GM12873 (cell line): ENCODE results near the gene GRIN2A.

Experiments
- TF ChIP-seq, protein P1 (sequence below): IDR thresholded peaks from 2 replicates; pipeline ENCODE4 v1.5.1; 2012; ENCODE audit warnings: low read depth, mild to moderate bottlenecking, moderate library complexity, low read length, control low read depth; ENCODE audit not compliant: insufficient read depth; ENCODE audit errors: missing control alignments

Gene GRIN2A

DNA sequence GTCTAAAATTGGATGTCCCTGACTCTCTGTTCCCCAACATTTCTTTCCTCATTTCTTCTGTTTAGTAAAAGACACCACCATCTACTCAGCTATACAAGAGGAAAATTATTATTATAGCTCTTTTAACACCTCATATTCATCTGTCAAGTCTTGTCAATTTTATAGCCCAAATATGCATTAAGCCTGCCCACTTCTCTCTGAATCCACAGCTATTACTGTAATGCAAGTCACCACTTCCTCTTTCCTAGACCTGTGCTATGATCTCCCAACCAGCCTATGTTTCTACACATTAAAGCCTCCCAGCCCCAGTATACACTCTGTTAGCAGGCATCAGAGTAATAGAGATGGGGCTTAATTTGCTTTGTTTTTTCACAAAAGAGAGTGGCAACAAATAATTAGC is 252.9 kb downstream of the GRIN2A start:
- TF ChIP-seq, protein P1, sequence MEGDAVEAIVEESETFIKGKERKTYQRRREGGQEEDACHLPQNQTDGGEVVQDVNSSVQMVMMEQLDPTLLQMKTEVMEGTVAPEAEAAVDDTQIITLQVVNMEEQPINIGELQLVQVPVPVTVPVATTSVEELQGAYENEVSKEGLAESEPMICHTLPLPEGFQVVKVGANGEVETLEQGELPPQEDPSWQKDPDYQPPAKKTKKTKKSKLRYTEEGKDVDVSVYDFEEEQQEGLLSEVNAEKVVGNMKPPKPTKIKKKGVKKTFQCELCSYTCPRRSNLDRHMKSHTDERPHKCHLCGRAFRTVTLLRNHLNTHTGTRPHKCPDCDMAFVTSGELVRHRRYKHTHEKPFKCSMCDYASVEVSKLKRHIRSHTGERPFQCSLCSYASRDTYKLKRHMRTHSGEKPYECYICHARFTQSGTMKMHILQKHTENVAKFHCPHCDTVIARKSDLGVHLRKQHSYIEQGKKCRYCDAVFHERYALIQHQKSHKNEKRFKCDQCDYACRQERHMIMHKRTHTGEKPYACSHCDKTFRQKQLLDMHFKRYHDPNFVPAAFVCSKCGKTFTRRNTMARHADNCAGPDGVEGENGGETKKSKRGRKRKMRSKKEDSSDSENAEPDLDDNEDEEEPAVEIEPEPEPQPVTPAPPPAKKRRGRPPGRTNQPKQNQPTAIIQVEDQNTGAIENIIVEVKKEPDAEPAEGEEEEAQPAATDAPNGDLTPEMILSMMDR, result no peak

DNA sequence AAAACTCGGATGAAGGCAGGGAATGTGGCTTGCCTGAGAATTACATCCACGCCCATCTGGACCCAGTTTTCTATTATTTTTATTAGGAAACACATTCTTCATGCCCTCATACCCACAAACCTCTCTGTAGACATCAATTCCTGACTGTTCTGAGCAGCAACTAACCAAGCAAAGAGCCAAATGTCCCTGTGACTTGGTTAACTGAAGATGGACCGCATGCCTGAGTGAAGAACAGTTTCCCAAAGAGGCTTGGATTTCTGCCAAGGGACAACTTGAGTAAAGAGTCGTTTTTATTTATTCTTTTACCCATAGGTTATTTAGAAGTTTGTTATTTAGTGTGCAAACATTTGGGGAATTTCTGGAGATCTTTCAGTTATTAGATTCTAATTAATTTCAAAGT is 259.8 kb downstream of the GRIN2A start:
- TF ChIP-seq, protein P1, result no peak

DNA sequence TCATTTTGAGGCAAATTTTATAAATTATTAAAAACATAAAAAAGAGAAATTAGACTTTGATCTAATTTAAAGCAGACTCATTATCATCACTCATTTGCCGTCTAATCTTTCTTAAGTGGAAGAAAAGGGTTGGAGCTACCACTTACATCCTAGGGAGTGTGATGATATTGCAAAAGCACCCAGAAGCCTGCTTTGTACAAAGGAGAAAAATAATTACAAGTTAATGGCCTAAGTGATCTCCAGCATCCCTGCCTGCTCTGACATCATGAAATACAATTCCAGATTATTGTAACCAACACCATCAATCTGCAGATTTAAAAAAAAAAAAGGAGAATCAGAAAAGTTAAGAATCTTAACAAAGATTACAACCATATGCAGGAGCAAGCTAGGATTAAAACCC is 260.2 kb downstream of the GRIN2A start:
- TF ChIP-seq, protein P1, result no peak

DNA sequence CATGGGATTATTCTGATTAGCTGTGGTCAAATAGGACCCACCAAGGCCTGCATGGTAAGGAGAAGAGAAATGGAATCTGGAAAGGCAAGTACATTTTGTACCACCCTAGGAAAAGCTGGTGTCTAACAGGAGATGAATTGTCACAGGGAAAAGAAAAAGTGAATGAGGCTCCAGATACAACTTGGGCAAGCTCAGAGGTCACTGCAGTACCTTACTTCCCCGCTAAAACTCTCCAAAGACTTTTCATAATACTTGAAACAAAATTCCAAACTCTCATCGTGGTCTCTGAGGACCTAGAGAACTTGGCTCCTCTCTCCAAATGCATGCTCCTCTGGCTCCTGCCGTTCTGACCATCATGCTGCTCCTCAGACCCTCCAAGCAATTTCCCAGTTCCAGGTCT is 262.8 kb downstream of the GRIN2A start:
- TF ChIP-seq, protein P1, result no peak

DNA sequence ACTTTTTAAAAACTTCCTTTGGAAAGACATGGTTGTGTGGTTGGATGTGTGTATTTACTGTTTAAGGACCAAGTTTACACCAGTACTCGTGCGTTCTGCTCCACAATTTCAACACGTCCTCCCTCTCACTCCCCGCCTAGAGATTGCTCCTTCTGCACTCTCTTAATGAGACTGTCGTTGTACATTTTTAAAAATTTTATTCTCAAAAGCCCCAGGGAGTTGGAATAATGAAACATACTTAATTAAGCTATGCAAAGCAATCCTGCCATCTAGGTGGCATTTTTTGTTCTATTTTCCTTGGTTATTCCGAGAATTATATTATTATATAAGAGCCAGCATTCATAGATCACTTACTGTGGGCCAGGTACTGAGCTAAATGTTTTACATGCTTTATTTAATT is 264.5 kb downstream of the GRIN2A start:
- TF ChIP-seq, protein P1, result no peak

DNA sequence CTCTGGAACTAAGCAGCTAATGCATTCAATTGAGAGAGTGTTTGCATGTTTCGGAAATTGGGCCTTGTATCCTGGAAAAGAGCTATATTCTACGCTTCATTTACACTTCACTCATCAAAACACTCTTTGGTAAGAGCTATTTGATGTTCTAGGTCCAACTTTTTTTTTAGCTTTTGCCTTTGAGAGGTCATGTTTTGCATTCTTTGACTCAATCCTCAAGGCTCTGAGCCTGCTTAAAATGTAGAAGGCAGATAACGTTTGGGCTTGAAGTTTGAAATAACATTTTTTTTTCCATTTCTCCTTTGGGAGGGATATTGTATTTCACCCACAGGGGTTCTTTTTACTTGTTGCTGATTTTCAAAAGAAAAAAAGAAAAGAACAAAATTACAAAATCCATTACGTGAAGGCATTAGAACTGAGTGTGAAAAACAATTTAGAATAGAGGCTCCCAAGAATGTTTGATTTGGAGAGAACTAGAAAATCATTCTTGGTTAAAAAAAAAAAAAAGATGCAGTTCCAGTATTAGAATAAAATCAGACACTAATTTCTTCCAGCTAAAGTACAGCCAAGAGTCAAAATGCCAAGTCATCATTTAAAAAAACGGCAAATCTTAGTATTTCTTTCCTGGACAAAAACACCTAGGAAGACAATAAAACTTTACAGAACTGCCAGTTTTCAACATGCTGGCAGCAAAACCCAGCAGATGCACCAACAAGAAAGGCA is 268.5 kb downstream of the GRIN2A start:
- TF ChIP-seq, protein P1, result no peak

DNA sequence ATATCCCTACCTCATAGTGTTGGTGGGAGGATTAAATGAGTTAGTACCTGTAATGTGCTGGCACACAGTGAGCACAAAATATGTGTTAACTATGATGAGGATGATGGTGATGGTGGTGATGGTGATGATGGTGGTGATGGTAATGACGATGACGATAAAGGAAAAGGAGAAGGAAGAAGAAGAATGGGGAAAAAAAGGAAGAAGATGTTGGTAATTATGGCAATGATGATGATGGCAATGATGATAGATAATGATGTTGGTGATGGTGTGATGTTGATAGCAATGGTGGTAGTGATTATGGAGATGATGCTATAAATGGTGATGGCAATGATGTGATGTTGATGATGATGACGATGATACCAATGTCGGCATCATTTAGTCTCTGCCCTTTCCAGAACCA is 270.2 kb downstream of the GRIN2A start:
- TF ChIP-seq, protein P1, result no peak
